Measurements from ENCODE around the gene OMP. TPM values are rescaled to one million over a fixed set of nuclear protein-coding genes. Genes with fewer than 3 reads are reported as not detected.

Gene OMP
- total and polyA plus RNA-seq, 2 of the 13 experiments (the other 11 are each of a cell fraction or from before 2014, with no cell fraction given), result not detected

DNA sequence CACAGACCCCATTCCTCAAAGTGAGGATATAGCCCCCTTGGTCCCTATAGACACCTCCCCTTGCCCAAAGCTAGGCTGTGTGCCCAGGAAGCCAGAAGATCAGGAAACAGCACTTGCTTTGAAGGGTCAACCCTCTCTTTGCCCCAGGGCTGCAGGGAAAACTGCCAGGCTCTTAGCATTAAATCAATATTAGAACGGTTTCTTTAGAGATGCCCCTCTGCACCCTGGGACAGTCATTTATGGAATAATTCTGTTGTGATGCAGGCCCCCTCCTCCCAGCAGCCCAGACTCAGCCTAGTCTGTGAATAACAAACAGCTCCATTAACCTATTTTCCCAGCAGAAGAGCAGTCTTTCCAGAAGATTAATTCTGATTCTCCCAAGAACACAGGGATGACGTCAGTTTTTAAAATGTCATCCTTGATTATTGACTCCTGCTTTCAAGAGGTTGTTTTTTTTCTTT, 47.5 kb upstream of the OMP start:
- DNase-seq (ENCODE audit: low spot score) (no peak), ATAC-seq (no peak), FAIRE-seq (no peak)
- Histone ChIP-seq H3K9ac (ENCODE audit: insufficient read depth, low read depth, low read length) (no peak overlapping the region), H3K27ac (ENCODE audit: extremely low read length, insufficient read depth, low read length) (no peak overlapping the region), H3K27me3 (ENCODE audit: control insufficient read depth in 1 of 2, insufficient read depth in 2 of 2, low read length in 2 of 2) (peaks cover 1 to 13% of the 10 kb centered on the region in 2 experiments; a peak in 2 of 5 replicates), H4K20me1 (ENCODE audit: insufficient read depth, low read length) (no peaks in the 10 kb centered on the region), H2AFZ (ENCODE audit: low read length) (no peak overlapping the region), H3K4me3 (replicated peaks in 1 of 3; ENCODE audit: insufficient read depth in 1 of 3, low read depth in 2 of 3, low read length in 3 of 3) (no peak overlapping the region), H3K79me2 (ENCODE audit: insufficient read depth, low read length) (no peaks in the 10 kb centered on the region), H3K9me3 (ENCODE audit: low read length) (peaks cover 21% of the 10 kb centered on the region), H3K4me1 (ENCODE audit: insufficient read depth, low read length) (peaks cover 1% of the 10 kb centered on the region), H3K4me2 (ENCODE audit: low read depth, low read length) (no peak overlapping the region), H3K36me3 (replicated peaks in 1 of 2; ENCODE audit: control insufficient read depth in 1 of 2, insufficient read depth in 2 of 2, low read length in 2 of 2) (no peaks in the 10 kb centered on the region)
- intact Hi-C loops (cut with micrococcal nuclease; ENCODE audit: unreplicated experiment) (no loop called here), in situ Hi-C loops (cut with HindIII; ENCODE audit: extremely low pct_ligation_motif_present, low pct_unique_long_range_greater_than_20kb) (no loop called here)
- ChIA-PET CTCF (ENCODE audit: low intra/inter-chr PET ratio, low total read pairs) (no interaction called here), POLR2A (no interaction called here)
- TF ChIP-seq ATF7 (IDR thresholded peaks at IDR 0.05), result peak; percentile 95
- TF ChIP-seq ATF7 (CRISPR knock-in tag; IDR thresholded peaks at IDR 0.05), result no peak
- no peak for TF ChIP-seq GABPA (IDR thresholded peaks at IDR 0.05; ENCODE audit: low read depth, low read length)
- TF ChIP-seq GABPA (CRISPR knock-in tag; IDR thresholded peaks at IDR 0.05; ENCODE audit: low read depth), result no peak
- no peak for TF ChIP-seq ZNF296 (CRISPR knock-in tag; conservative IDR thresholded peaks at IDR 0.05)
- TF ChIP-seq ZSCAN9 (CRISPR knock-in tag; IDR thresholded peaks at IDR 0.05; ENCODE audit: borderline replicate concordance), result no peak
- peak; percentile 70 for TF ChIP-seq CREB1 (IDR thresholded peaks at IDR 0.05)
- no peak for TF ChIP-seq CREB1 (CRISPR knock-in tag; IDR thresholded peaks at IDR 0.05)
- no TSS peak for BruUV-seq (replicated peaks)
- WGBS (ENCODE audit: low lambda C conversion rate), result 26% methylated on average over 2 of the region's 2 CpGs

- Histone ChIP-seq H3K4me2 (ENCODE audit: low read depth, low read length) (no peak overlapping the region), H2AFZ (ENCODE audit: low read length) (no peak overlapping the region), H3K9ac (ENCODE audit: insufficient read depth, low read depth, low read length) (no peak overlapping the region), H3K27me3 (ENCODE audit: control insufficient read depth in 1 of 2, insufficient read depth in 2 of 2, low read length in 2 of 2) (peaks cover 1 to 13% of the 10 kb centered on the region in 2 experiments; a peak in 2 of 5 replicates), H3K4me1 (ENCODE audit: insufficient read depth, low read length) (peaks cover 9% of the 10 kb centered on the region), H3K4me3 (replicated peaks in 1 of 3; ENCODE audit: insufficient read depth in 1 of 3, low read depth in 2 of 3, low read length in 3 of 3) (no peak overlapping the region), H4K20me1 (ENCODE audit: insufficient read depth, low read length) (no peaks in the 10 kb centered on the region), H3K36me3 (replicated peaks in 1 of 2; ENCODE audit: control insufficient read depth in 1 of 2, insufficient read depth in 2 of 2, low read length in 2 of 2) (no peaks in the 10 kb centered on the region), H3K9me3 (ENCODE audit: low read length) (peaks cover 21% of the 10 kb centered on the region), H3K27ac (ENCODE audit: extremely low read length, insufficient read depth, low read length) (no peak overlapping the region), H3K79me2 (ENCODE audit: insufficient read depth, low read length) (no peaks in the 10 kb centered on the region)
- no peak for DNase-seq (ENCODE audit: low spot score)
- intact Hi-C loops (cut with micrococcal nuclease; ENCODE audit: unreplicated experiment), result no loop called here
- POLR2A ChIA-PET, result no interaction called here
- in situ Hi-C loops (cut with HindIII; ENCODE audit: extremely low pct_ligation_motif_present, low pct_unique_long_range_greater_than_20kb), result no loop called here
- FAIRE-seq, result no peak
- ATAC-seq, result no peak
- no TSS peak for BruUV-seq (replicated peaks)
- 60% methylated on average over 5 of the region's 5 CpGs for WGBS (ENCODE audit: low lambda C conversion rate)
- CTCF ChIA-PET (ENCODE audit: low intra/inter-chr PET ratio, low total read pairs), result no interaction called here
- TF ChIP-seq HHEX (CRISPR knock-in tag; IDR thresholded peaks at IDR 0.05), result no peak
- TF ChIP-seq, protein P1, sequence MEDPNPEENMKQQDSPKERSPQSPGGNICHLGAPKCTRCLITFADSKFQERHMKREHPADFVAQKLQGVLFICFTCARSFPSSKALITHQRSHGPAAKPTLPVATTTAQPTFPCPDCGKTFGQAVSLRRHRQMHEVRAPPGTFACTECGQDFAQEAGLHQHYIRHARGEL (CRISPR knock-in tag; IDR thresholded peaks at IDR 0.05), result no peak
- no peak for TF ChIP-seq TSC22D2 (CRISPR knock-in tag; IDR thresholded peaks at IDR 0.05; ENCODE audit: borderline replicate concordance)
- no peak for TF ChIP-seq ZNF883 (CRISPR knock-in tag; IDR thresholded peaks at IDR 0.05; ENCODE audit: not compliant biosample characterization)
- no peak for TF ChIP-seq CSRNP1 (CRISPR knock-in tag; IDR thresholded peaks at IDR 0.05)
- no peak for TF ChIP-seq NR2F2 (IDR thresholded peaks at IDR 0.05; ENCODE audit: borderline replicate concordance, low read depth)
- TF ChIP-seq ZBTB38 (CRISPR knock-in tag; IDR thresholded peaks at IDR 0.05), result no peak
- no peak for TF ChIP-seq MLX (CRISPR knock-in tag; IDR thresholded peaks at IDR 0.05)
- no peak for TF ChIP-seq ZIK1 (CRISPR knock-in tag; IDR thresholded peaks at IDR 0.05; ENCODE audit: borderline replicate concordance, low read depth)
- TF ChIP-seq ZKSCAN5 (CRISPR knock-in tag; IDR thresholded peaks at IDR 0.05), result no peak
- TF ChIP-seq RBM39 (IDR thresholded peaks at IDR 0.05; ENCODE audit: low read depth, low read length, poor library complexity, severe bottlenecking), result no peak
- no peak for TF ChIP-seq CREM (IDR thresholded peaks at IDR 0.05)
- no peak for TF ChIP-seq CREM (CRISPR knock-in tag; IDR thresholded peaks at IDR 0.05)
Observed at GRCh38 chr11:77055913-77056312, 46.7 kb upstream of the OMP start.

Measured in HepG2 (cell line).